Peyer's patch (tissue), 4 donors: ENCODE measurements around the gene DVL1. TPM values are rescaled to one million over a fixed set of nuclear protein-coding genes. Genes with fewer than 3 reads are reported as not detected.

ENCODE experiments used
- DNase-seq, 3 donors: peaks; one replicate each; pipeline ENCODE4 v3.0.0-alpha.2; 2017 to 2019
- H3K27ac ChIP-seq, 4 donors: fragments of 200-600 bp; sonication (generic); one replicate each; pipeline ENCODE4 v1.5.1; 2016 to 2019
- H3K27me3 ChIP-seq, 2 donors: fragments of 200-600 bp; sonication (generic); one replicate each; pipeline ENCODE4 v1.5.1; 2019
- H3K36me3 ChIP-seq, 3 donors: fragments of 200-600 bp; sonication (generic); one replicate each; pipeline ENCODE4 v1.5.1; 2016 to 2019
- H3K4me1 ChIP-seq, 4 donors: fragments of 200-600 bp; sonication (generic); one replicate each; pipeline ENCODE4 v1.5.1; 2016 to 2019
- H3K4me3 ChIP-seq, 4 donors: fragments of 200-600 bp; sonication (generic); 1 replicate in 3 of 4; 2 replicates in 1 of 4; pipeline ENCODE4 v1.5.1; 2016 to 2019; ENCODE audit warnings: mild to moderate bottlenecking in 1 of 4
- H3K9me3 ChIP-seq, 4 donors: fragments of 200-600 bp; sonication (generic); one replicate each; pipeline ENCODE4 v1.5.1; 2016 to 2019; ENCODE audit warnings: mild to moderate bottlenecking in 1 of 4
- CTCF ChIP-seq, 6 experiments: fragments of 450-650 bp in 4 of 6; fragments of 200-600 bp in 2 of 6; sonication (generic) in 1 of 6; IDR thresholded peaks; one replicate each; pipeline ENCODE4 v1.5.1; 2017 to 2019; ENCODE audit warnings: antibody characterized with exemption in 6 of 6, mild to moderate bottlenecking in 3 of 6, moderate library complexity in 1 of 6
- POLR2A ChIP-seq, 2 donors: fragments of 450-650 bp; IDR thresholded peaks; one replicate each; pipeline ENCODE4 v1.5.1; 2017; ENCODE audit warnings: antibody characterized with exemption in 2 of 2, mild to moderate bottlenecking in 2 of 2, moderate library complexity in 2 of 2
- total RNA-seq, 4 donors: library from RNA; depleted of rRNA; stranded (reverse); fragments of >200 nt; gene quantifications; one replicate each; pipeline ENCODE4 v1.1.0, GENCODE V29; 2016

Gene DVL1
- 100 to 1,000 TPM in 3 of 4 donors, 10 to 100 TPM in 1; 76.0 to 196 (median 164) TPM for total RNA-seq

DNA sequence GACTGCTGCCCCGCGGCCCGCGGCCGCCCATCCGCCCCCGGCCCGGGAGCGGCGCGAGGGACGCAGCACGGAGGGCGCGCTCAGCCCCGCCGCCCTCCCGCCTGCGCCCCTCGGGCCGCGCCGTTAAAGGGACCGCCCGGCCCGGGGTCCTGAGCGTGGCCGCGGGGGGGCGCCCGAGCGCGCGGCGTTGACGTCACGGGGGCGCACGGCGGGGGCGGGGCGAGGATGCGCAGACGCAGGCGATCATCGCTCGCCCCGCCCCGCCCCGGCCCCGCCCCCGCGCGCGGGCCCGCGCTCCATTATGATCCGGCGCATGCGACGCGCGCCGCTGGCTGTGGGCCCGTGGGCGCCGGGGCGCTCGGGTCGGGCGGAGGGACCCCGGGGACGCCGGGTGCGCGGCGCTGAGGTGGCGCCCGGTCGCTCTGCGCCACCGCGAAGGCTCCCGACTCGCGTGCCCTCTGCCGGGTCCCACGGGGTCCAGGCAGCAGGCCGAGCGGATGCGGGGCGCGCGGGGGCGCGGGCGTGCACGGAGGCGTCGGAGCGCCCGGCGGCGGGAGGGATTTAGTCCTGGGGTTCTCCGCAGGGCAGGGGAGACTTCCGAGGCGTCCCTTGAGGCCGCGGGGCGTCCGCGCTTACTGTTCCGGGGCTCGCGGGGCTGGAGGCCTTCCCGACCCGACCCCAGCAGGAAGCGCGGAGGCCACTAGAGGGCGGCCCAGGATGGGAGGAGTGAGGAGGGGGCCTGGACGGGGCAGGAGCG lies at the start of gene DVL1:
Gene DVL1, minus strand, starts transcription at position 163 of the 757 bp plus-strand sequence. CDS start 353 bp downstream, outside the sequence.
- Histone ChIP-seq H3K4me1 (peaks cover 4 to 71% (median 19%) of the 10 kb centered on the region in 4 donors), H3K27ac (peak within 1 kb of the TSS; percentile 85 to 93 (median 91)), H3K27me3 (no peaks in the 10 kb centered on the region), H3K4me3 (peak within 1 kb of the TSS; percentile 80 to 96 (median 90)), H3K36me3 (peaks cover 0 to 7% (median 0%) of the 10 kb centered on the region in 3 donors), H3K9me3 (no peaks in the 10 kb centered on the region)
- TF ChIP-seq CTCF (IDR thresholded peaks at IDR 0.05) (peak; percentile 30 to 66 (median 52)), POLR2A (IDR thresholded peaks at IDR 0.05) (peak in 1 of 2 donors; percentile 63)
- DNase-seq, result peak; percentile 66 to 82 (median 81)

DNA sequence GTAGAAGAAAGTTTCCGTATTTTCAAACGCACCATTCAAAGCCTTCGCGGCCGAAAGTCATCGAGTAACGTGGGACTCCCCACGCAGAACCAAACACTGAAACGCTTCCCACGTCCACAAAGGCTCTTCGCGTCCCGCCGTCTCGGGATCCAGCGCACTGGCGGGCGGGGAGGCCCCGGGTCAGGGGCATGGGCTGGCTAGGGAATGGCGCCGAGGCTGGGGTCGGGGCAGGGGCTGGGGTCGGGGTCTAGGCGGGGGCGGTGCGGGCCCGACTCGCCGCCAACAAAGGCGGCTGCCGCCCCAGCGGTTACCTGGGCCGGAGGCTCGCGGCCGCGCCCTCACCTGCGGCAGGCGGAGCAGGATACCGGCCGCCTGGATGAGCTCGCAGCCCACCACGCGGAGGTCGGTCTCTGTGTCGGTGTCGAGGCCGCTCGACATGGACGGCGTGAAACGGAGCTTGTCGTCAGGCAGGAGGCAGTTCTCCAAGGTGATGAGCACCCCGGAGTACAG lies 49.5 kb upstream of the DVL1 start:
- Histone ChIP-seq H3K9me3 (no peaks in the 10 kb centered on the region), H3K36me3 (peaks cover 0 to 69% (median 0%) of the 10 kb centered on the region in 3 donors), H3K27me3 (no peaks in the 10 kb centered on the region), H3K4me3 (peak overlapping the region; percentile 83 to 95 (median 92)), H3K27ac (peak overlapping the region; percentile 81 to 87 (median 84)), H3K4me1 (peaks cover 3 to 33% (median 13%) of the 10 kb centered on the region in 4 donors)
- no peak for DNase-seq
- no peak for TF ChIP-seq CTCF (IDR thresholded peaks at IDR 0.05)
- no peak for TF ChIP-seq POLR2A (IDR thresholded peaks at IDR 0.05)

DNA sequence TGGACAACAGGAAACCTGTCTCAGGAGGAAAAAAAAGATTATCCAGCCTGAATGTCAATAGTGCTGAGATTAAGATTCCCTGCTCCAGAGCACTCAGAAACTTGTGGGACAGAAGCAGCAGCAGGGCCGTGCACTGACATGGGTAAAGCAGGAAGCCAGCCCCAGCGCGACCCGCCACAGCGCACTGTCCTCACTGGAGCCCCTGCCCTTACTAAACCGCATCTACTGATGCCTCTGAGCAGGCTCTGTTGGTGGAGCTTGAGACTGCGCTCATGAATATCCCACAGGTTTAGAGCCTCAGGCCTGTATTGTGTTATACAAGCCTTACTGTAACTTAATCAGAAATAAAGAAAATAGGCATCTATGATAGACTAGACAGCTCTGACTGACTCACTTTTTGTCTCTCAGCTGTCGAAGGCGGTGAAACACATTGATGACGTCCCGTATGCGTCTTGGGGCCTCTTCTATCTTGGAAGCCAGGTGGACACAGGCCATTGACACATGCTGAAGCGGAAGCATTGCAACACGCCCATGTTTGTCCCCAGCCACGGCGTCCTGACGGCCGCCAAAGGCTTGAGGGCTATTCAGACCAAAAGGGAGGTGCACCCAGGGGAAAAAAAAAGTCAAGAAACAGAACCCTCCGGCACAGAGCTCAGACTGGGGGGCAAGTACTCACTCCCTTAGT lies 48.8 kb upstream of the DVL1 start:
- Histone ChIP-seq H3K9me3 (no peaks in the 10 kb centered on the region), H3K4me1 (peaks cover 3 to 33% (median 13%) of the 10 kb centered on the region in 4 donors), H3K27me3 (no peaks in the 10 kb centered on the region), H3K4me3 (peak overlapping the region; percentile 83 to 95 (median 92)), H3K27ac (peak overlapping the region in 3 of 4 donors; percentile 83 to 87 (median 85)), H3K36me3 (peaks cover 0 to 69% (median 0%) of the 10 kb centered on the region in 3 donors)
- TF ChIP-seq CTCF (IDR thresholded peaks at IDR 0.05), result no peak
- TF ChIP-seq POLR2A (IDR thresholded peaks at IDR 0.05), result no peak
- no peak for DNase-seq

DNA sequence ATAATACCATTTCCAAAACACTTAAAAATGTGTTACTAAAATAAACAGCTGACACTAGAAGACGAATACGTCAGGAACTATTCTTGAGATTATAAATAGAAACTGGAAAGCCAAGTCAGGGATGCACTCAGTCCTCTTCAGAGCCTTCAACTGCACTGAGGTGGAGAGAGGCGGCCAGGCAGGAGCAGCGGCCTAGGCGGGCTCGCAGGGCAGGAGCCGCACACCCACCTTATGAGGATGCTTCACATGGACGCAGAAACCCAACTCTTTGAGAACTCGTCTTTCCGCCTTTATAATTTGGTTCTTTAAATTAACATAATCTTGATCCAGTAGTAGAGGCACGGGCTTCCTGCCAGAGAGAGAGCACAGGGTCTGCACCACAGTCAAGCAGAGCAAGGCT lies 45.9 kb upstream of the DVL1 start:
- Histone ChIP-seq H3K4me3 (no peak overlapping the region), H3K4me1 (peaks cover 3 to 16% (median 8%) of the 10 kb centered on the region in 4 donors), H3K27ac (no peak overlapping the region), H3K9me3 (no peaks in the 10 kb centered on the region), H3K27me3 (no peaks in the 10 kb centered on the region), H3K36me3 (peaks cover 0 to 77% (median 0%) of the 10 kb centered on the region in 3 donors)
- no peak for DNase-seq
- TF ChIP-seq CTCF (IDR thresholded peaks at IDR 0.05) (no peak), POLR2A (IDR thresholded peaks at IDR 0.05) (no peak)

DNA sequence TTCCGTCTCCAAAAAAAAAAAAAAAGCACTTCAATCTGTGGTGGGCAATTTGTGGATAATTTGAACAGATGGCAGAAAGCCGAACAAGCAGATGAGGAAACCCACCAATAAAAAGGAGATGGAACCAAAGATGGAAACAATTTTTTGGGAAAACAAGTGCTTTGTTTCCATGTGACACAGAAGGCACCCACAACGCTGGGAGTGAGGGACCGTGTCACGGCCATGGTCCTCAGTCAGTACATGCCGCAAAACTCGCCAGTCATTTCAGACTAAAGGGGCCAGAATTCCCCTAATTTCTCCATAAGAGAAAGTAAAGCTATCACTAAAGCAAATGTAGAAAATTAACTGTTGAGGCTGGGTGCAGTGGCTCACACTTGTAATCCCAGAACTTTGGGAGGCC lies 44.9 kb upstream of the DVL1 start:
- no peak for TF ChIP-seq CTCF (IDR thresholded peaks at IDR 0.05)
- TF ChIP-seq POLR2A (IDR thresholded peaks at IDR 0.05), result no peak
- peaks cover 0 to 88% (median 0%) of the 10 kb centered on the region in 3 donors for H3K36me3 ChIP-seq
- H3K4me1 ChIP-seq, result peaks cover 0 to 13% (median 6%) of the 10 kb centered on the region in 4 donors
- H3K27me3 ChIP-seq, result no peaks in the 10 kb centered on the region
- no peak overlapping the region for H3K27ac ChIP-seq
- H3K4me3 ChIP-seq, result no peak overlapping the region
- DNase-seq, result no peak
- H3K9me3 ChIP-seq, result no peaks in the 10 kb centered on the region
